ENCODE measurements around the gene POLRMT. TPM values are rescaled to one million over a fixed set of nuclear protein-coding genes. Genes with fewer than 3 reads are reported as not detected.

POLRMT gene
- total and polyA plus RNA-seq, 3 experiments from 2014 or later, result 58.8 to 77.3 (median 75.2) TPM

DNA sequence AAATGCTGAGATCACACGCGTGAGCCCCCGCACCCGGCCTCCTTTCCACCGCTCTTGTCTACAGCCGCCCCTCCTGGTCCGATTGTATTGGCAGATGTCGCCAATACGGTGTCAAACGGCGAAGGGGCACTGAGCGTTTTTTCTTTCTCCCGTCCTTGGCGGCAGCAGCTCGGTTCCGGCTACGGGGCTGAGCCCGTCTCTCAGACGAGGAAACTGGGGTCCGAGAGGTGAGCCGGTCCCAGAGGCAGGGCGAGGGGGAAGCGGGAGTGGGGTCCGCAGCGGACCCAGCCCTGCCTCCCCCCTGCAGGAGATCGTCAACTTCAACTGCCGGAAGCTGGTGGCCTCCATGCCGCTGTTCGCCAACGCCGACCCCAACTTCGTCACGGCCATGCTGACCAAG, 20.4 kb downstream of the POLRMT start:
- Histone ChIP-seq H3K4me1 (ENCODE audit: insufficient read depth, low read length) (peaks cover 18% of the 10 kb centered on the region), H3K4me3 (ENCODE audit: low read length) (no peak overlapping the region), H3K36me3 (ENCODE audit: insufficient read depth, low read length) (no peaks in the 10 kb centered on the region), H3K9me3 (ENCODE audit: low read length) (no peaks in the 10 kb centered on the region), H3K27me3 (ENCODE audit: insufficient read depth, low read length, poor library complexity, severe bottlenecking) (no peaks in the 10 kb centered on the region), H3K27ac (ENCODE audit: low read depth, low read length) (no peak overlapping the region)
- DNase-seq, result no peak
- peaks cover 0 to 11% (median 2%) of the 10 kb centered on the region in 3 donors for H3K36me3 Mint-ChIP-seq
- H3K4me1 Mint-ChIP-seq, result peaks cover 13 to 26% (median 23%) of the 10 kb centered on the region in 3 donors
- no peaks in the 10 kb centered on the region for H3K27me3 Mint-ChIP-seq
- POLR2A ChIA-PET, result no interaction called here
- peak overlapping the region in 2 of 8 donors; percentile 41 to 88 for H3K27ac Mint-ChIP-seq
- CTCF ChIA-PET, result interaction anchor here (1.3 kb wide), 1 partner anchor 19 kb away, joined by 3 read pairs; no protein-coding TSS in a partner anchor
- no peak overlapping the region for H3K4me3 Mint-ChIP-seq
- H3K9me3 Mint-ChIP-seq, result no peaks in the 10 kb centered on the region

DNA sequence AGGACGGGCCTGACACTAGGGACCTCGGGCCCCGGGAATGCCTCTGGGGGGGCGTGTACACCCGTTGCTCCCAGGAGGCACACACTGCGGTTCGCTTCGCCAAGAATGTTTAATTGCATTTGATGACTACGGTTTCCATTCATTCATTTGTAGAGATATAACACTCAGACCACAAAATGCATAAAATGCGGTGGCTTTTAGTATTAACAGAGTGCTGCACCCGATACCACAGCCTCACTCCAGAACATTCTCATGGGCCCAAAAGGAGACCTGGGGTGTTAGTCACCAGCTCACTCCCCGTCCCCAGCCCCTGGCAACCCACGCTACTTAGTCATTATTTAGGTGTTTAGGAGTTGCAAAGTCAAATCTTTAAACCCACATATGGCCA, 21.9 kb downstream of the POLRMT start:
- no peaks in the 10 kb centered on the region for H3K27me3 ChIP-seq (ENCODE audit: insufficient read depth, low read length, poor library complexity, severe bottlenecking)
- H3K27ac ChIP-seq (ENCODE audit: low read depth, low read length), result peak overlapping the region; percentile 73
- peak overlapping the region; percentile 83 for H3K4me3 ChIP-seq (ENCODE audit: low read length)
- peaks cover 18% of the 10 kb centered on the region for H3K4me1 ChIP-seq (ENCODE audit: insufficient read depth, low read length)
- ChIA-PET CTCF (no interaction called here), POLR2A (no interaction called here)
- Mint-ChIP-seq H3K4me1 (peaks cover 13 to 26% (median 23%) of the 10 kb centered on the region in 3 donors), H3K4me3 (peak overlapping the region; percentile 76 to 95 (median 90)), H3K9me3 (no peaks in the 10 kb centered on the region), H3K36me3 (peaks cover 0 to 6% (median 2%) of the 10 kb centered on the region in 3 donors), H3K27me3 (no peaks in the 10 kb centered on the region), H3K27ac (peak overlapping the region in 7 of 8 donors; percentile 71 to 98 (median 94))
- no peaks in the 10 kb centered on the region for H3K9me3 ChIP-seq (ENCODE audit: low read length)
- peak in 4 of 5 donors; percentile 27 to 70 (median 42) for DNase-seq
- no peaks in the 10 kb centered on the region for H3K36me3 ChIP-seq (ENCODE audit: insufficient read depth, low read length)

DNA sequence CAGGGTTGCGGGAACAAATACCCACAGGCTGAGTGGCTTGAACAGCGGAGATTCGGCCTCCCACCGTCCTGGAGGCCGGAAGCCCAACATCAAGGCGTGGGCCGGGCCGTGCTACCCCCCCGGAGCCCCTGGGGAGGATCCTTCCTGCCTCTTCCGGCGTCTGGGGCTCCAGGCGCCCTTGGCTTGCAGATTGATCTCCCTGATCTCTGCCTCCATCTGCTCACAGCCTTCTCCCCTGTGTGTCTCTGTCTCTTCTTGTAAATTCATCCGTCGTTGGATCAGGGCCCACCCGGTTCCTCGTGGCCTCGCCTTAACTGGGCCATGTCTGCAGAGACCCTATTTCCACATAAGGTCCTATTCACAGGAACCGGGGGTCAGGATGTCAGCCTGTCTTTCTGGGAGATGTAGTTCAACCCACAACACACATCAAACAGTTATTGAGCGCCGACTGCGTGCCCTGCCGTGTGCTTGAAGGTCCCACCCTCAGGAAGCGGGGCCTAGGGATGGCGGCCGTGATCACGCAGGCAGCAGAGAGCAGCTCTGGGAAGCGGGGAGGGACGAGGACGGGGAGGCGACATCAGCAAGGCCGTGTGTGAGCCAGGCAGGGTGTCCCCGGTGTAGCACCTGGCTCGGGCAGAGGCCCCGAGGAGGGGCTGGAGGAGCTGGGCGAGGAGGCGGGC, 22.4 kb downstream of the POLRMT start:
- DNase-seq, result peak; percentile 46 to 75 (median 56)
- Mint-ChIP-seq H3K27me3 (no peaks in the 10 kb centered on the region), H3K36me3 (peaks cover 0 to 6% (median 2%) of the 10 kb centered on the region in 3 donors), H3K9me3 (no peaks in the 10 kb centered on the region), H3K4me1 (peaks cover 13 to 26% (median 23%) of the 10 kb centered on the region in 3 donors), H3K4me3 (peak overlapping the region; percentile 76 to 95 (median 90)), H3K27ac (peak overlapping the region; percentile 71 to 98 (median 93))
- Histone ChIP-seq H3K27ac (ENCODE audit: low read depth, low read length) (peak overlapping the region; percentile 73), H3K4me3 (ENCODE audit: low read length) (peak overlapping the region; percentile 83), H3K27me3 (ENCODE audit: insufficient read depth, low read length, poor library complexity, severe bottlenecking) (no peaks in the 10 kb centered on the region), H3K4me1 (ENCODE audit: insufficient read depth, low read length) (peaks cover 18% of the 10 kb centered on the region), H3K9me3 (ENCODE audit: low read length) (no peaks in the 10 kb centered on the region), H3K36me3 (ENCODE audit: insufficient read depth, low read length) (no peaks in the 10 kb centered on the region)
- POLR2A ChIA-PET, result no interaction called here
- CTCF ChIA-PET, result interaction anchor here (0.7 kb wide), 1 partner anchor 16 kb away, joined by 4 read pairs; no protein-coding TSS in a partner anchor

DNA sequence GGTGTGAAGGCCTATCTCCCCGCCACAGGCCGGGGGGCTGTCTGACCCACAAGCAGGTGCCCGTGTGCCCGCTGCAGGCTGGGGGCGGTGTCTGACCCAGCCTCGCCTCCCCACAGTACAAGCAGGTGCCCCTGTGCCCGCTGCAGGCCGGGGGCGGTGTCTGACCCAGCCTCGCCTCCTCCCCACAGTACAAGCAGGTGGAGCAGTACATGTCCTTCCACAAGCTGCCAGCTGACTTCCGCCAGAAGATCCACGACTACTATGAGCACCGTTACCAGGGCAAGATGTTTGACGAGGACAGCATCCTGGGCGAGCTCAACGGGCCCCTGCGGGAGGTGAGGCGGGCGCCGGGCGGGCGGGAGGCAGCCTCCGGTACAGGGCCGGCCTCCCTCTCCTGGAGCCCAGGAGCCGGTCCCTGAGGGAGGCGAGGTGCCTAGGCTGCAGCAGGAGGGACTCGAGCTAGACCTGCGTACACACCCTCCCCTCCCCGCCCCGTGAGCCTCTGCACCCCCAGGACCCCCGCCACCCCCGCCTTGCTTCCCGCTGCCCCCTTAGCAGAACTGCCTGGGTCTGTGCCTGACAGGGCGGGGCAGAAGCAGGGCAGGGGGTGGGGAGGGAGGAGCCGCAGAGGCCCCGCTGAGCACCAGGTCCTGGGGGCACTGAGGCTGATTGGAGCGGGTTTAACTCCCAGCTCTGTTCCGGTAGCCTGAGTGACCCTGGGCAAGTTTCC, 23.1 kb downstream of the POLRMT start:
- Mint-ChIP-seq H3K4me3 (peak overlapping the region; percentile 87 to 95 (median 90)), H3K27me3 (no peaks in the 10 kb centered on the region), H3K36me3 (peaks cover 0 to 4% (median 0%) of the 10 kb centered on the region in 3 donors), H3K4me1 (peaks cover 10 to 21% (median 20%) of the 10 kb centered on the region in 3 donors), H3K9me3 (no peaks in the 10 kb centered on the region), H3K27ac (peak overlapping the region; percentile 22 to 97 (median 85))
- ChIA-PET CTCF (interaction anchor here (0.7 kb wide), 1 partner anchor 17 kb away, joined by 4 read pairs; no protein-coding TSS in a partner anchor), POLR2A (interaction anchor here (0.6 kb wide), 1 partner anchor 22 kb away, joined by 3 read pairs; no protein-coding TSS in a partner anchor)
- Histone ChIP-seq H3K9me3 (ENCODE audit: low read length) (no peaks in the 10 kb centered on the region), H3K27ac (ENCODE audit: low read depth, low read length) (peak overlapping the region; percentile 73), H3K36me3 (ENCODE audit: insufficient read depth, low read length) (no peaks in the 10 kb centered on the region), H3K27me3 (ENCODE audit: insufficient read depth, low read length, poor library complexity, severe bottlenecking) (no peaks in the 10 kb centered on the region), H3K4me1 (ENCODE audit: insufficient read depth, low read length) (peaks cover 18% of the 10 kb centered on the region), H3K4me3 (ENCODE audit: low read length) (peak overlapping the region; percentile 83)
- peak in 4 of 5 donors; percentile 20 to 53 (median 26) for DNase-seq

DNA sequence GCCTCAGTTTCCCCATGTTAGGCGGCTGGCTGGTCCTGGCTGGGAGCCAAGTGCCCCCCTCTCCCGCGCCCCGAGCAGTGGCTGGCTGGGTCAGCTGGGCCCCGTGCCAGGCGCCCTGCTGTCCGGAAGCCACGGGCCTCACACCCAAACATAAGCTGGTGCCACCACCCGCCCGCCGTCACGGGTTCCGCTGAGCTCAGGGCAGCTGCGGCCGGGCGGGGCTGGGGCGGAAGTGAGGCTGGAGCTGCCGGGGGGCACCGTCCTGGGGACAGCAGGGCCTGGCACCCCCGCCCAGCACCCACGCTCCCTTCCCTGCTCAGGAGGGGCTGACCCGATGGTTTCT, 24.4 kb downstream of the POLRMT start:
- POLR2A ChIA-PET, result no interaction called here
- peaks cover 0 to 1% (median 0%) of the 10 kb centered on the region in 3 donors for H3K36me3 Mint-ChIP-seq
- CTCF ChIA-PET, result interaction anchor here (0.7 kb wide), 1 partner anchor 22 kb away, joined by 3 read pairs; no protein-coding TSS in a partner anchor

DNA sequence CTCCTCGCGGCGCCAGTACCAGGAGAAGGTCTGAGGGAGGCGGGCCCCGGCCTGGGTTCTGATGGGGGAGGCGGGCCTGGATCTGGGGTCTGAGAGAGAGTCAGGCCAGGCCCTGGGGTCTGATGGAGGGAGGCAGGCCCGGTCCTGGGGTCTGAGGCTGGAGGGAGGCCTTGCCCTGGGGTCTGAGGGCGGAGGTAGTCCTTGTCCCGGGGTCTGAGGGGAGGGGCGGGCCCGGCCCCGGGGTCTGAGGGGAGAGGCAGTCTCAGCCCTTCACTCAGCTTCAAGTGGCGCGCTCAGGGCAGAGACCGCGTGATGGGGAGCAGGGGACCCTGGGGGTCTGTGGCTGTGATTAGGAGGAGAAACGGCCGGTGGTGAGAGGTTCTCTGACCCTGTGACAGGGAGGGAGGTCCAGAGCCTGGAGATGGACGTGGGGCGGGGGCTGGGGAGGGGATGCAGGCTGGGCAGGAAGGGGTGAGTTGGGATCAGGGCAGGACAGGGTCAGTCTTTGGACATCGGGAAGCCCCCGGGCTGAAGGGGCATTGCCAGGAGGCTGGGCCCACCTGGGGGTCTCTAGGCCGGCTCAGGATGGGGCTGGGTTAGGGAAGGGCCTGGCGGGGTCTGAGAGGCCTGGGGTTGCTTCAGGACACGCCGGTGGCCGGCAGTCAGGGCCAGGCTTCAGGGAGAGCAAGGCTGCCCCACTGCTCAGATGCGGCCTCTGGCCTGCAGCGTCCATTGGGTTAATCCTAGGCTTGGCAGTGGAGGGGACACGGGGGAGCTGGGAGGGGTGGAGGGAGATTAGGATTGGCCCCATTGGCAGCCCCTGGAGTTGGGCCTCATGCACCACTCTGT, 25.0 kb downstream of the POLRMT start:
- H3K4me3 ChIP-seq (ENCODE audit: low read length), result no peak overlapping the region

More for the DNA sequence above, 24.4 kb downstream of the POLRMT start:
- H3K4me3 Mint-ChIP-seq, result no peak overlapping the region
- H3K9me3 Mint-ChIP-seq, result no peaks in the 10 kb centered on the region
- no peaks in the 10 kb centered on the region for H3K9me3 ChIP-seq (ENCODE audit: low read length)
- peaks cover 18% of the 10 kb centered on the region for H3K4me1 ChIP-seq (ENCODE audit: insufficient read depth, low read length)
- no peaks in the 10 kb centered on the region for H3K36me3 ChIP-seq (ENCODE audit: insufficient read depth, low read length)
- H3K27ac ChIP-seq (ENCODE audit: low read depth, low read length), result no peak overlapping the region
- no peaks in the 10 kb centered on the region for H3K27me3 ChIP-seq (ENCODE audit: insufficient read depth, low read length, poor library complexity, severe bottlenecking)
- no peaks in the 10 kb centered on the region for H3K27me3 Mint-ChIP-seq
- H3K4me1 Mint-ChIP-seq, result peaks cover 10 to 21% (median 20%) of the 10 kb centered on the region in 3 donors
- H3K4me3 ChIP-seq (ENCODE audit: low read length), result no peak overlapping the region
- no peak overlapping the region for H3K27ac Mint-ChIP-seq
- DNase-seq, result no peak

DNA sequence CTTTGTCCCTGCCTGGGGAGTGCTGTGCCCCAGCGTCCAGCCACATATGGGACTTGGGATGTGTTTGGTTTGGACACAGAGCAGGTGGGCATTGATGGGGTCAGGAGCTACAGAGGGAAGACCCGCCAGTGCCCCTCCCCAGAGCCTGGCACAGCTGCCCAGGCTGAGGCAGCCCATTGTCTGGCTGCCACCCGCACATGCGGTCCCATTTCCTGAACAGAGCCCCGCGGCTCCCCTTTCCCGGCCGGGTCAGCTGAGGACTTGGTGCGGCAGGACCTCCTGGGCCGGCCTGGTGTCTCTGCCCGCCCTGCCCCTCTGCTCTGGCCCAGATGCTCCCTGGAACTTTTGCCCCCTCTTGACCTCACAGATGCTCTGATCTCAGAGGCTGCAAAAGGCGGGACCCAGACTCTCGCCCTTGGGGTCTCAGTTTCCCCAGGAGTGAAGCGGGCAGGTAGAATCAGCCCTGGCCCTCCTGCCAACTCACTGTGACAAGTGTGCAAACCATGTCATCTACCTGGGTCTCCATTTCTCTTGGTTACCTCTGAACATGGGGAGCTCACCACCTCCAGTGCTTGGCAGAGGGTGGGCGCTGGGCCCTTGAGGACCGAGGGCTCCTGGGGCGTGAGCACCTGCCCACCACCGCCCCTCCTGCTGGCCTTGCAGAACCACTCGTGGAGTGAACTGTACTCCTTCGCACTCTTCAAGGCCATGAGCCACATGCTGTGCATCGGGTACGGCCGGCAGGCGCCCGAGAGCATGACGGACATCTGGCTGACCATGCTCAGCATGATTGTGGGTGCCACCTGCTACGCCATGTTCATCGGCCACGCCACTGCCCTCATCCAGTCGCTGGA, 25.8 kb downstream of the POLRMT start:
- H3K4me3 ChIP-seq (ENCODE audit: low read length), result no peak overlapping the region
- H3K4me3 Mint-ChIP-seq, result no peak overlapping the region
- CTCF ChIA-PET, result interaction anchor here (1.4 kb wide), 1 partner anchor 96 kb away, joined by 3 read pairs; no protein-coding TSS in a partner anchor
- peak overlapping the region in 1 of 8 donors; percentile 91 for H3K27ac Mint-ChIP-seq
- H3K9me3 Mint-ChIP-seq, result peaks cover 0 to under 1% (median 0%) of the 10 kb centered on the region in 5 donors
- DNase-seq, result no peak
- H3K9me3 ChIP-seq (ENCODE audit: low read length), result no peaks in the 10 kb centered on the region
- H3K27me3 ChIP-seq (ENCODE audit: insufficient read depth, low read length, poor library complexity, severe bottlenecking), result no peaks in the 10 kb centered on the region
- peaks cover 18% of the 10 kb centered on the region for H3K4me1 ChIP-seq (ENCODE audit: insufficient read depth, low read length)
- no peak overlapping the region for H3K27ac ChIP-seq (ENCODE audit: low read depth, low read length)
- H3K4me1 Mint-ChIP-seq, result peaks cover 10 to 21% (median 20%) of the 10 kb centered on the region in 3 donors
- no peaks in the 10 kb centered on the region for H3K36me3 ChIP-seq (ENCODE audit: insufficient read depth, low read length)
- H3K27me3 Mint-ChIP-seq, result no peaks in the 10 kb centered on the region
- POLR2A ChIA-PET, result no interaction called here
- peaks cover 0 to 1% (median 0%) of the 10 kb centered on the region in 3 donors for H3K36me3 Mint-ChIP-seq

More for the DNA sequence above, 25.0 kb downstream of the POLRMT start:
- Mint-ChIP-seq H3K4me3 (peak overlapping the region in 3 of 7 donors; percentile 32 to 67 (median 45)), H3K27ac (peak overlapping the region in 2 of 8 donors; percentile 15 to 57), H3K4me1 (peaks cover 10 to 21% (median 20%) of the 10 kb centered on the region in 3 donors), H3K27me3 (no peaks in the 10 kb centered on the region), H3K9me3 (no peaks in the 10 kb centered on the region), H3K36me3 (peaks cover 0 to 1% (median 0%) of the 10 kb centered on the region in 3 donors)
- ChIA-PET CTCF (interaction anchor here (0.7 to 1.4 kb wide), 2 partner anchors 21 to 97 kb away, joined by 3 read pairs; no protein-coding TSS in a partner anchor), POLR2A (no interaction called here)
- no peaks in the 10 kb centered on the region for H3K27me3 ChIP-seq (ENCODE audit: insufficient read depth, low read length, poor library complexity, severe bottlenecking)
- H3K27ac ChIP-seq (ENCODE audit: low read depth, low read length), result no peak overlapping the region
- no peak for DNase-seq
- no peaks in the 10 kb centered on the region for H3K9me3 ChIP-seq (ENCODE audit: low read length)
- peaks cover 18% of the 10 kb centered on the region for H3K4me1 ChIP-seq (ENCODE audit: insufficient read depth, low read length)
- H3K36me3 ChIP-seq (ENCODE audit: insufficient read depth, low read length), result no peaks in the 10 kb centered on the region

All from CD8-positive, alpha-beta memory T cell (primary cell).